Posterior cingulate gyrus (tissue), 11 donors: ENCODE measurements around the gene SKA3.
A peak's percentile ranks its signal among the peaks of the same experiment; 100 is the strongest.
"Not testable (repeated sequence)": the region's sequence is repeated elsewhere in the genome, so short reads cannot be mapped to it uniquely, and the experiment has no call there.

Experiments used
- DNase-seq, 10 donors: peaks; one replicate each; pipeline versions ENCODE4 v3.0.0 to v3.0.0-alpha.2; 2020 to 2021; ENCODE audit warnings: mixed read lengths in 3 of 10
- intact Hi-C: fragments of 100-400 bp; cut with DNase I; formaldehyde crosslinking; loops from one replicate; pipeline ENCODE4 v1.15.1; 2023

SKA3 gene

DNA sequence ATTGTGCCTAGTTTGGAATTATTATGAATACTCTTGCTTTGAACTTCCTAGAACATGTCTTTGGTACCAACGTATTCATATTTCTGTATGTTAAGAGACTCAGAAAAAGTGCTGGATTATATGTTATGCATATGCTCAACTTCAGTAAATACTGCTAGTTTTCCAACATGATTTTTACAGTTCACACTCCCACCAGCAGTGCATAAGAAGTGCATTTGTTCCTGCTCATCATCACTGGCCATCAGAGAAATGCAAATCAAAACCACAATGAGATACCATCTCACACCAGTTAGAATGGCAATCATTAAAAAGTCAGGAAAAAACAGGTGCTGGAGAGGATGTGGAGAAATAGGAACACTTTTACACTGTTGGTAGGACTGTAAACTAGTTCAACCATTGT, 2.6 kb downstream of the SKA3 start:
- DNase-seq, intact Hi-C loops: not testable (repeated sequence)

DNA sequence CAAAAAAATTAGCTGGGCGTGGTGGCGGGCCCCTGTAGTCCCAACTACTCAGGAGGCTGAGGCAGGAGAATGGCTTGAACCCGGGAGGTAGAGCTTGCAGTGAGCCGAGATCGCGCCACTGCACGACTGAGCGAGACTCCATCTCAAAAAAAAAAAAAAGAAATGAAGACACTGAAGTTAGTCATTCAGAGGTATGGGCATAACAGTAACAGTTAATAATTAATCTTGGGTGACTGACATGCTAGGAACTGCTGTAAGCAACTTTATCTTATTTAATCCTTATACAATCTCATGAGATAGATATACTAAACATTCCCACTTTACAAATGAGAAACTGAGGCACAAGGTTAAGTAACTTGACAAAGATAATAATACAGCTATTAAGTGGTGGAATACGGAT, 4.9 kb downstream of the SKA3 start:
- no peak for DNase-seq
- intact Hi-C loops, result no loop called here

DNA sequence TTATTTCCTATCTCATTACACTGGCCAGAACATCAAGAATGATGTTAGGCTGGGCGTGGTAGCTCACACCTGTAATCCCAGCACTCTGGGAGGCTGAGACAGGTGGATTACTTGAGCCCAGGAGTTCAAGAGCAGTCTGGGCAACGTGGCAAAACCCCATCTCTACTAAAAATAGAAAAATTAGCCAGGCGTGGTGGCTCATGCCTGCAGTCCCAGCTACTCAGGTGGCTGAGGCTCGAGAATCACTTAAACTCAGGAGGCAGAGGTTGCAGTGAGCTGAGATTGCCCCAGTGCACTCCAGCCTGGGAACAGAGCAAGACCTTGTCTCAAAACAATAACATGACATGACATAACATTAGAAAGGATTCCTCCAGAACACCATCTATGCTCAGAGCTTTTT, 10.7 kb downstream of the SKA3 start:
- intact Hi-C loops, DNase-seq: not testable (repeated sequence)

DNA sequence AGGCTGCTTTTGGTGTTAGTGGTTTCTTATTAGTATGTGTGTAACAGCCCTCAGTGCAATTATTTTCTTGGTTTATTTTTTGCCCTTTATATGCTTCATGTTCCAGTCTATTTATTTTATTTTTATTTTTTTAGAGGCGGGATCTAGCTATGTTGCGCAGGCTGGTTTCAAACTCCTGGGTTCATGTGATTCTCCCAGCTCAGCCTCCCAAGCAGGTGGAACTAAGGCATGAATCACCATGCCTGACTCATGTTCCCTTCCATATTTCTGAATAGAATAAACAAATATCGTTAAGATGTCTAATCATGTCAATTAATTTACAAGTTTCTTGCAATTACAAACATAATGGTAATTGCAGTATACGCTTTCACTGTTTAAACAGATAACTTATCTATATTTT, 11.7 kb downstream of the SKA3 start:
- no peak for DNase-seq
- intact Hi-C loops, result no loop called here

DNA sequence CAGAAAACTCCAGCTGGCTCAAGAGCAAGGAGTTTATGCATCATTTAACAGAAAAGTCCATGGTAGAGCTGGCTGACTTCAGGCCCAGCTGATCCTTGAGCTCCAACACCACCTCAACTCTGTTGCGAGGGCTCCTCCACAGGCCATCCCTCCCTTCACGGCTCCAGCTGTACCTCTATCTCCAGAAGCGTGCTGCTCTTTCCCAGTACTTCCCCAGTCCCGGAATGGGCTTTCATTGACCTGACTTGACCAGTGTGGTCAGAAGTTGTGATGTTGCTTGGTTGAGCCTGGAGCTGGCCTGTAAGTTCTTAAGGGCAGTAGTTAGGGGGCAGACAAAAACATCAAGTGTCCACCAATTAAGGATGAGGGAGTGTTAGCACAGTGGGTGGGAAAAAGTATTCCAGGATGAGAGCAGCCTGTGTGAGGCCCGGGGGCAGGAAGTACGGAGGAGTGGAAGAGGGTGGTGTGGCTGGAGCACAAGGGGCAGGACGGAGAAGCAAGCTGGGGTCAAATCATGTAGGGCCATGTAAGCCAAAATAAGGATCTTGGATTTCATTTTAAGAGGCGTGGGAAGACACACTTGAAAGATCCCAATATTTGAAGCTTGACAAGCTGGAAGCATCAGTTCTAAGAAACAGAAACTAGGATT, 24.0 kb downstream of the SKA3 start:
- DNase-seq, result no peak
- intact Hi-C loops, result no loop called here

DNA sequence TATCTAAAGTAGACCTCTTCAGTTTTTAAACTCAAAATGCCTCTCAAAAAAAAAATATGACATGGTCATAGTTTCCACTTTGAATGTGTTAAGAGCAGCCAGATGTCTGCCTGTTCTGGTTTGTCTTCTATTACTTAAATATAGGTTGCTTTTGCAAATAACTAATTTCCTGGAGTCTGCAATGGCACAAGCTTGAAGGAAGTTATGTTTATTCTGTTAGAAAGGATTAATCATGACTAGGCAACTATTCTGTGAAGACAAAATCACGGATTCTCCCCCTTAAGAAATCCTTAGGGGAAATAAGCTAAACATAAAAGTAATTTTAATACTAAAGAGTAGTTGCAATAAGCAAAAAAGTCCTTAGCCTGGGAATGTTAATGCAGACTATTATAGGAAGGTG, 26.3 kb downstream of the SKA3 start:
- intact Hi-C loops, result no loop called here
- DNase-seq, result no peak

DNA sequence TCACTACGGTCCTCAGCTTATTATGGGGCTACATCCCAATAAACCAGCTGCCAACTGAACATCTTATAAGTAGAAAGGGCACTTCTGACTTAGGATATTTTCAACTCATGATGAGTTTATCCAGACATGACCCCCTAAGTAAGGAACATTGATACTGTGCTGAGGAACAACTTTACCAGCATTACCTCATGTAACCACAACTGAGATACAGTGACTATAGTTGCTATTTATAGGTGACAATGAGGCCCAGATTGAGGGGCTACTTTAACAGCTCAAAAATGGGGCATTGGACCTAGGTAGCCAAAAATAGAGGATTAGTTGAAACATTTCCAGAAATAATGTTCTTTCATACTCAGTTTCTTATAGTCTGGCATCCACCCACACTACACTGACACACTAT, 26.8 kb downstream of the SKA3 start:
- intact Hi-C loops, result no loop called here
- no peak for DNase-seq

DNA sequence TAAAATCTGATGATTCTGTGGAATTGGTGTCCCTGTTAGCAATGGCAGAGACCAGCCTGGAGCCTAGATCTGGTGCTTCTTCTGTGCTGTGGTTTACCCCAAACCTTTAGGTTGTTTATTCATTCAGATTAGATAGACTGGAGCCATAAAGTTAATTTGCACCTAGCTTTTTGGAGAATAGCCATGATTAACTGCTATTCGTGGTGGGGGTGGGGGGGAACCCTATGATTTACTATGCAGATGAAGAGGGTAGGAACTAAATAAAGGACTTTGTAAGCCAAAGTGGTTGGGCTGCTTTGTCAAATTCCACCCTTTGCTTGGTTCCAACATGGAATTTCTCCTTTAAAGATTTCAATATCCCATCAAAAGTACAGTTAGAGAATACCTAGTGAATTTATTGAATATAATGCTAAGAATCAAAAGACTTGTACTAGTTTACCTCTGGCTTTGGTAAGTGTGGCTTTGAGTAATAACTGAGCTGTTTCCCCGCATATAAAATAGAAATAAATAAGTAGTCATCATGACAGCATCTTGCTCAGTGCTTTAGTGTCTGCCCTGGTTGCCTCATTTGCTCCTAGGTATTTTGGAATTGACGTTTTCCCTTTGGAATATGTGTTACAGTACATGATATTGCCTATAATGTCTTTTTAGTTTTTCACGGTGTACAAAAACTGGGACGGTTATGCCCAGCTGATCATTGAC, 27.6 kb downstream of the SKA3 start:
- intact Hi-C loops, result no loop called here
- no peak for DNase-seq

DNA sequence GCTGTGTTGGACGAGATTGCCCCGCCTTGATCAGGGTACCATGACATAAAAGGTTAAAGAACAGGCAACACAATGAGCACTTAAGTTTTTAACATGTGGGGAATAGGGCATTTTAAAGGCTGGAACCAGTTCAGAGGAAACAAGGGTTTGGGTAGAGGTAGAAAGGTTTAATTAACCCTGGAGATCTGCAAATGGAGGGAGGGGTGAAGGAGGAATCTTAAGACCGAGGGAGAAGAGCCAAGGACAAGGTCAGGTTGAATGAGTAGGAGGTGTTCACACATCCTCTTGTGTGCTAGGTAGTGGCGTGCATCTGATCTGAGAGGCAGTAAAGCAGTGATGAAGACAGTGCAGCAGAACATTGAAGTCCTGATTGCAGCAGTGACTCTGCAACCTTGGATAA, 28.5 kb downstream of the SKA3 start:
- intact Hi-C loops, result no loop called here
- no peak for DNase-seq

DNA sequence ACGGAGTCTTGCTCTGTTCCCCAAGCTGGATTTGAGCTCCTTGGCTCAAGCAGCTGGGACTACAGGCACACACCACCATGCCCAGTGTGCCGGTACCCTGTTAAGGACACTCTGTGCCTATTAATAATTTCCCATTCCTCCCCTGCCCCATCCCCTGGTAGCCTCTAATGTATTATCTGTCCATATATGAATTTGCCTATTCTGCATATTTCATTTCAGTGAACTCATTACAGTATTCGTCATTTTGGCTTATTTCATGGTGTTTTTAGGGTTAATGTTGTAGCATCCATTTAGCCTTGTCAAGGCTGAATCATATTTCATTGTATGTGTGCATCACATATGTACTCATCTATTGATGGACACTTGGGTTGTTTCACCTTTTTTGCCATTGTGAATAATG, 33.6 kb downstream of the SKA3 start:
- intact Hi-C loops, result no loop called here
- no peak for DNase-seq

DNA sequence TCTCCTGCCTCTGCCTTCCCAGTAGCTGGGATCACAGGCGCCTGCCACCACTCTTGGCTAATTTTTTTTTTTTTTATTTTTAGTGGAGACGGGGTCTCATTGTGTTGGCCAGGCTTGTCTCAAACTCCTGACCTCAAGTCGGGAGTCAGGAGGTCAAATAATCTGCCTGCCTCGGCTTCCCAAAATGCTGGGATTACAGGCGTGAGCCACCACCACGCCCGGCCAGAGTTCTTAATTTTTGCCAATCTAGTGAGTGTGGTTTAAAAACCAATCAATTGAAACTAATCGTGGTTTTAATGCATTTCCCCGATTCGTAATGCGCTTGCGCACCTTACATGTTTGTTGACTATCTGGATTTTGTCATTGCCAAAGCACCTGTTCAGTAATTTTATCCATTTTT, 37.0 kb downstream of the SKA3 start:
- no peak for DNase-seq
- intact Hi-C loops, result no loop called here

DNA sequence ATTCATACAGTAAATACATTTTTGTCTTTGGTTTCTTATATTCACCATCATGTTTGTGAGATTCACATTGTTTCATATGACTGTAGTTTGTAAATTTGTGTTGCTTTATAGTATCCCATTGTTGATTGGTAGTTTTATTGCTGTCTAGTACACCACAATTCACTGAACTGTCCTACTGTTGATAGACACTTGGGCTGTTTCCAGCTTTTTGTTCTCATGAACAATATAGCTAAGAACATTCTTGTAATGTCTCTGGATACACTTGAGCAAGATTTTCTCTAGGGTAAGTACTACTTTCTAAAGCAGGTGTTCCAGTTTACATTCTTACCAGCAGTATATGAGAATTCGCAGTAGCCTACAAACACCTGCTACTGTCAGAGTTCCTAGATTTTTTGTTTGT, 37.8 kb downstream of the SKA3 start:
- intact Hi-C loops, result no loop called here
- DNase-seq, result no peak

DNA sequence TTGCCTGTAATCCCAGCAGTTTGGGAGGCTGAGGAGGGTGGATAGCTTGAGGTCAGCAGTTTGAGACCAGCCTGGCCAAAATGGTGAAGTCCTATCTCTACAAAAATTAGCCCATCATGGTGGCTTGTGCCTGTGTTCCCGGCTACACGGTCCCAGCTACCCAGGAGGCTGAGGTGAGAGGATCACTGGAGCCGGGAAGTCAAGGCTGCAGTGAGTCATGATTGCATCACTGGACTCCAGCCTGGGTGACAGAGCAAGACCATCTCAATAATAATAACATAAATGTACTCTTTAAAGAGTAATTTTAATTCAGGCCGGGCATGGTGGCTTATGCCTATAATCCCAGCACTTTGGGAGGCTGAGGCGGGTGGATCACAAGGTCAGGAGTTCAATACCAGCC, 38.7 kb downstream of the SKA3 start:
- intact Hi-C loops, result no loop called here
- DNase-seq, result no peak

DNA sequence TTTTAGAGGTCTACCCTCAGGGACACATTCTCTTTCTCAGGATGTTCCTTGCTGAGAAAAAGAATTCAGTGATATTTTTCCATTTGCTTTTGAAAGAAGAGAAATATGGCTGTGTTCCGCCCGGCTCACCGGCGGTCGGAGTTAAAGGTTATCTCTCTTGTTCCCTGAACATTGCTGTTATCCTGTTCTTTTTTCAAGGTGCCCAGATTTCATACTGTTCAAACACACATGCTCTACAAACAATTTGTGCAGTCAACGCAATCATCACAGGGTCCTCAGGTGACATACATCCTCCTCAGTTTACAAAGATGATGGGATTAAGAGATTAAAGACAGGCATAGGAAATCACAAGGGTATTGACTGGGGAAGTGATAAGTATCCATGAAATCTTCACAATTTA, 40.5 kb downstream of the SKA3 start:
- DNase-seq, intact Hi-C loops: not testable (repeated sequence)

DNA sequence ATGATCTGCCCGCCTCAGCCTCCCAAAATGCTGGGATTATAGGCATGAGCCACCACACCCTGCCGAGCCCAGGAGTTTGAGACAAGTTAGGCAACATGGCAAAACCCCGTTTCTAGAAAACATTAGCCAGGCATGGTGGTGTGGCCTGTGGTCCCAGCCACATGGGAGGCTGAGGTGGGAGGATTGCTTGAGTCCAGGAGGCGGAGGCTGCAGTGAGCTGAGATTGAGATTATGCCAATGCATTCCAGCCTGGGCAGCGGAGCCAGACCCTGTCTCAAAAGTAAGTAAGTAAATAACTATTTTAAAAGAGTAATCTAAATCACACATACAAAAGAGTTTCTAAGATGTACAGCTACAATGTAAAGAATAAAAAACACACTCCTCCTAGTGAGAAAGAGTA, 41.9 kb downstream of the SKA3 start:
- intact Hi-C loops, result loop anchor here (5.0 kb wide), 1 partner anchor 192 kb away; no protein-coding TSS in a partner anchor
- DNase-seq, result no peak

DNA sequence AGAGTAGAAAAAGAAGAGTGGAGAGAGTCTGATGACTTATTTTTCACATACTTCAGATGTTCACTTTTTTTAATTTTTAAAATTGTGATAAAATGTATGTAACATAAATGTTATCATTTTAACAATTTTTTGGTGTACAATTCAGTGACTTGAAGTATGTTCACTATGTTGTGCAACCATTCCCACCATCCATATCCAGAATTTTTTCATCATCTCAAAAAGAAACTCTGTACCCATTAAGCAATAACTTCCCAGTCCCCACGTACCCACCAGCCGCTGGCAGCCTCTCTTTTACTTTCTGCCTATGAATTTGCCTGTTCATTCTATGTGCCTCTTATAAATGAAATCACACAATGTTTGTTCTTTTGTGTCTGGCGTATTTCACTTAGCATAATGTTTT, 43.3 kb downstream of the SKA3 start:
- intact Hi-C loops, result loop anchor here (5.0 kb wide), 1 partner anchor 191 kb away; no protein-coding TSS in a partner anchor
- DNase-seq, result no peak

DNA sequence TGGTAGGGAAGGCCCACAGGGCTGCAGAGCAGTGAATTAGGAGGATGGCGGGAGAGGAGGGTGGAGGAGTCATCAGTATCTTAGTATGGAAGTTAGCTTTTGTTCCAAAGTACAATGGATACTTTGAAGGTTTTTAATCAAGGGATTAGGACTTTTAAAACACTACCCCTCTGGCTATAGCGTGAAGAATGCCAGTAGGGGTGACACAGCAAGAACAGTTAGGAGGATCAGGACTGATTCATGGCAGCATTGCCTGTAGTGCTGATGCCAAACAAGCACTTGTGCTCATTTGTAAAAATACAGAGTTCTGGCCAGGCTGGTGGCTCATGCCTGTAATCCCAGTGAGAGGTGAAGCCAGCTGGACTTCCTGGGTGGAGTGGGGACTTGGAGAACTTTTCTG, 46.2 kb downstream of the SKA3 start:
- intact Hi-C loops, result loop anchor here (5.0 kb wide), 1 partner anchor 188 kb away; no protein-coding TSS in a partner anchor
- no peak for DNase-seq

DNA sequence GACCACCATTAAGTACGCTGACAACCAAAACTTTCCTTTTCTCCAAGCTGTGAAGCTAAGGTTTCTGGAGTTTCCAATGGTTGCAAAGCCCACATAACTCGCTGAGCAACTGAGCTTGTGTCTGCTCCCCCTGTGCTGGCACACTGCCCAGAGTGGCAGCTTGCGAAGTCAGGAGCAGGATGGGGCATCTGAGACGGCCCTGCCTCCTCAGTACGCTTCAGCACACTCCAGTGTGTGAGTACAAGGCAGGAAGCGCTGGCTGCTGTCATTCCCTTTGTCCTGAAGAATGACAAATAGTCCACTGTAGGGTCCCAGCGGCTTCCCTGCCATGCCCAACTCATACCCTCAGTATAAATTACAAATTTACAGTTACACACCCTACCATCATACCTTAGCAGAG, 51.5 kb downstream of the SKA3 start:
- DNase-seq, result peak in 3 of 10 donors; percentile 12 to 71 (median 33)
- intact Hi-C loops, result loop anchor here (5.0 kb wide), 1 partner anchor 283 kb away; no protein-coding TSS in a partner anchor

DNA sequence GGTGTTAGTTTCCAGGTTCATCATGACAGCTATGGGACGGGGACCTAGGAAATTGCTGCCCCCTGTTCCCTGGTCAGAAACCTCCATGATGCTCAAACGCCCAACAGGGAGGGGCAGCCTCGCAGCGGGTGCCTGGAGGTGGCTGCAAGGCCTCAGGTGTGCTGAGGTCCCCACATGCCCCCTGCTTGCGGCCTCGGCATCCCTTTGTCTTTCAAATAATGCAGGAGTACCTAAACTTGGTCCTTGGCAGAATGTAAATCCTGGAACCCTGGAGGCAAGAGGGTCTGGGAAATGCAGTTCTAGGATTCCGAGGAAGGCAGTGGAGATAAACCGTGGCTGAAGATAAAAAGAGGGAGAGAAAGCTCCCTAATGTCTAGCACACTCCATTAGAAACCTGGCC, 52.4 kb downstream of the SKA3 start:
- intact Hi-C loops, result loop anchor here (5.0 kb wide), 1 partner anchor 282 kb away; no protein-coding TSS in a partner anchor
- no peak for DNase-seq

DNA sequence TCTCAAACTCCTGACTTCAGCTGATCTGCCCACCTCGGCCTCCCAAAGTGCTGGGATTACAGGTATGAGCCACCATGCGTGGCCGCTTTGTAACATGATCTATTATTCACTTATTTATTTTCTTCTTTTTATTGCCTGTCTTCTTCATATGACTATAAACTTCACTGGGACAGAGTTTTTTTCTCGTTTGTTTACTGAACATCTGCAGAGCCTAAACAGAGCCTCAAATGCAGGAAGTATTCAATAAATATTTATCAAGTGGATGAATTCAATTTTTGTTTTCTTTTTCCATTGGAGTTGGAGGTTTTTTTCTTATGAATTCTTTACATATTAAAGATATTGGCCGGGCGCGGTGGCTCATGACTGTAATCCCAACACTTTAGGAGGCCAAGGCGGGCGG, 54.7 kb downstream of the SKA3 start:
- no peak for DNase-seq
- intact Hi-C loops, result loop anchor here (5.0 kb wide), 1 partner anchor 279 kb away; no protein-coding TSS in a partner anchor

DNA sequence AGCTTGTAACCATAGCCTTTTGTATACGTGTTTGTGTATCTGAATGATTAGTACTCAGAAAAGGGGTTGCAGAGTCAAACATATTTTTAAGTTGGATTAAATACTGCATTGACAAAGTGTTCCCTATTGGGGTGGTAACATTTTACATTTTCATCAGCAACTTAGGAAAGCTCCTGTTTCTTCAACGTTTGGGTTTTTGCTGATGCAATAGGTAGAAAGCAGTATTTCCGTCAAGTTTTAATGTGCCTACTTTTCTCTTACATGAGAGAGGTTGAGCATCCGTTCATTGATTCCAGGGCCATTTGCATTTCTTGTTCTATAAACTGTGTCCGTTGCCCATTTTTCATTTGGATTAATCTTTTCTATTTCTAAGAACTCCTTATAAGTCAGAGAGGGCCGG, 56.2 kb downstream of the SKA3 start:
- DNase-seq, result no peak
- intact Hi-C loops, result loop anchor here (5.0 kb wide), 1 partner anchor 278 kb away; no protein-coding TSS in a partner anchor

DNA sequence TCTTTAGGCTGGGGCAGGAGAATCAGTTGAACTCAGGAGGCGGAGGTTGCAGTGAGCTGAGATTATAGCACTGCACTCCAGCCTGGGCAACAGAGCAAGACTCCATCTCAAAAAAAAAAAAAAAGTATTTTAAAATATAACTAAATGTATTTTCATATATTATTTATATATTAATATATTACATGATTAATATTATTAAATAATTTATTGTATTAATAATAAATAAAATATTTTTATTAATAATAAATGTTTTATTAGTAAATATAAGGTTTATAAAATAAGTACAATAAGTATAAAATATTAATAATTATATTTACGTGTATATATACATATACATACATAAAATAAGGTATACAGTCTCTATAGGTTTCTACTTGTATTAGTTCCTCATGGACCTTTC, 56.8 kb downstream of the SKA3 start:
- no peak for DNase-seq
- intact Hi-C loops, result no loop called here
